Prostate gland (tissue), 2 donors: Measurements from ENCODE around the gene CNFN. TPM values are rescaled to one million over a fixed set of nuclear protein-coding genes. Genes with fewer than 3 reads are reported as not detected.

Source experiments
- DNase-seq: peaks from one replicate; pipeline ENCODE4 v3.0.0-alpha.2; 2019; ENCODE audit warnings: low spot score
- H3K27ac ChIP-seq, 2 donors: fragments of 200-600 bp; sonication (generic); 2 replicates each; pipeline ENCODE4 v1.5.1; 2017 to 2019
- H3K27me3 ChIP-seq: fragments of 200-600 bp; sonication (generic); replicated peaks from 2 replicates; pipeline ENCODE4 v1.5.1; 2019; ENCODE audit not compliant: insufficient read depth
- H3K36me3 ChIP-seq, 2 donors: fragments of 200-600 bp; sonication (generic); 1 replicate in 1 of 2; 2 replicates in 1 of 2; pipeline versions ENCODE4 v1.5.1 to v1.8.1; 2017 to 2019
- H3K4me1 ChIP-seq: fragments of 200-600 bp; sonication (generic); replicated peaks from 2 replicates; pipeline ENCODE4 v1.5.1; 2019
- H3K4me3 ChIP-seq, 2 donors: fragments of 200-600 bp; sonication (generic); 2 replicates each; pipeline ENCODE4 v1.5.1; 2017 to 2019
- H3K9me3 ChIP-seq: fragments of 200-600 bp; sonication (generic); 2 replicates; pipeline ENCODE4 v1.5.1; 2017
- CTCF ChIP-seq, 4 experiments: fragments of 200-600 bp in 2 of 4; fragments of 450-650 bp in 2 of 4; sonication (generic) in 2 of 4; IDR thresholded peaks; 1 replicate in 3 of 4; 2 replicates in 1 of 4; pipeline ENCODE4 v1.5.1; 2016 to 2019; ENCODE audit warnings: antibody characterized with exemption in 4 of 4, mild to moderate bottlenecking in 2 of 4, moderate library complexity in 2 of 4
- POLR2A ChIP-seq: fragments of 450-650 bp; IDR thresholded peaks from one replicate; pipeline ENCODE4 v1.6.1; 2016; ENCODE audit warnings: antibody characterized with exemption, mild to moderate bottlenecking
- POLR2AphosphoS5 ChIP-seq: sonication (generic); formaldehyde crosslinking; IDR thresholded peaks from one replicate; pipeline ENCODE4 v1.6.1; 2017; ENCODE audit warnings: antibody characterized with exemption
- WGBS: methylation state at CpG from one replicate; pipeline ENCODE4 v1.1.5; 2018; 5-methylcytosine and 5-hydroxymethylcytosine counted together
- intact Hi-C: fragments of 100-400 bp; cut with DNase I; formaldehyde crosslinking; loops from one replicate; pipeline ENCODE4 v1.14.2; 2022
- total RNA-seq, 2 donors: library from RNA; depleted of rRNA; stranded (reverse); fragments of >200 nt; gene quantifications; one replicate each; pipeline ENCODE4 v1.1.0, GENCODE V29; 2016

The CNFN gene
- total RNA-seq, 2 donors from 2014 or later, result 3.4 to 9.4 TPM

GRCh38 chr19:42380155-42380554 is 9.9 kb downstream of the CNFN start:
- 76% methylated on average over 6 of the region's 6 CpGs for WGBS
- H3K4me3 ChIP-seq, result no peak overlapping the region
- DNase-seq, result no peak
- no peak overlapping the region for H3K27ac ChIP-seq
- intact Hi-C loops, result no loop called here
- H3K27me3 ChIP-seq, result no peaks in the 10 kb centered on the region
- TF ChIP-seq POLR2AphosphoS5 (no peak), CTCF (IDR thresholded peaks at IDR 0.05) (no peak), POLR2A (no peak)
- H3K9me3 ChIP-seq, result no peaks in the 10 kb centered on the region
- H3K4me1 ChIP-seq, result no peaks in the 10 kb centered on the region
- no peaks in the 10 kb centered on the region for H3K36me3 ChIP-seq

- H3K4me1 ChIP-seq, result no peaks in the 10 kb centered on the region
- H3K36me3 ChIP-seq, result no peaks in the 10 kb centered on the region
- no peaks in the 10 kb centered on the region for H3K27me3 ChIP-seq
- DNase-seq, result no peak
- TF ChIP-seq POLR2AphosphoS5 (no peak), POLR2A (no peak), CTCF (IDR thresholded peaks at IDR 0.05) (no peak)
- H3K9me3 ChIP-seq, result no peaks in the 10 kb centered on the region
- intact Hi-C loops, result no loop called here
- WGBS, result 55% methylated on average over 17 of the region's 17 CpGs
- no peak overlapping the region for H3K27ac ChIP-seq
- H3K4me3 ChIP-seq, result no peak overlapping the region
These were observed 11.6 kb downstream of the CNFN start for GRCh38 chr19:42378225-42379215.

GRCh38 chr19:42376177-42376555 is 13.9 kb downstream of the CNFN start:
- intact Hi-C loops, result no loop called here
- Histone ChIP-seq H3K36me3 (no peaks in the 10 kb centered on the region), H3K27ac (no peak overlapping the region), H3K27me3 (no peaks in the 10 kb centered on the region), H3K9me3 (no peaks in the 10 kb centered on the region), H3K4me1 (no peaks in the 10 kb centered on the region), H3K4me3 (no peak overlapping the region)
- TF ChIP-seq POLR2A (no peak), CTCF (IDR thresholded peaks at IDR 0.05) (no peak), POLR2AphosphoS5 (no peak)
- DNase-seq, result no peak
- 97% methylated on average over 14 of the region's 17 CpGs for WGBS

- H3K36me3 ChIP-seq, result no peaks in the 10 kb centered on the region
- intact Hi-C loops, result no loop called here
- 88% methylated on average over 54 of the region's 54 CpGs for WGBS
- H3K27me3 ChIP-seq, result no peaks in the 10 kb centered on the region
- H3K4me1 ChIP-seq, result no peaks in the 10 kb centered on the region
- H3K4me3 ChIP-seq, result no peak overlapping the region
- H3K27ac ChIP-seq, result no peak overlapping the region
- no peak for TF ChIP-seq POLR2A
- no peak for TF ChIP-seq POLR2AphosphoS5
- no peak for TF ChIP-seq CTCF (IDR thresholded peaks at IDR 0.05)
- H3K9me3 ChIP-seq, result no peaks in the 10 kb centered on the region
- no peak for DNase-seq
These were observed 14.5 kb downstream of the CNFN start for GRCh38 chr19:42375415-42376176.
